Trophoblast cell (in vitro differentiated cells and primary cell): ENCODE measurements around the gene GALNT18.
A peak's percentile ranks its signal among the peaks of the same experiment; 100 is the strongest.

Experiments
- DNase-seq, 2 donors: peaks; one replicate each; pipeline ENCODE4 v3.0.0-alpha.2; 2016
- H2AFZ ChIP-seq: 2 replicates; pipeline ENCODE4 v1.6.1; 2013; ENCODE audit warnings: low read length, moderate library complexity, mild to moderate bottlenecking; ENCODE audit not compliant: insufficient read depth, poor library complexity
- H2AK5ac ChIP-seq: 2 replicates; pipeline ENCODE4 v1.6.1; 2013; ENCODE audit warnings: mild to moderate bottlenecking, low read length
- H2BK120ac ChIP-seq: 2 replicates; pipeline ENCODE4 v1.6.1; 2013; ENCODE audit warnings: low read length, mild to moderate bottlenecking, moderate library complexity; ENCODE audit not compliant: insufficient read depth, poor library complexity
- H2BK12ac ChIP-seq: 2 replicates; pipeline ENCODE4 v1.6.1; 2013; ENCODE audit warnings: mild to moderate bottlenecking, low read length, moderate library complexity
- H2BK5ac ChIP-seq: 2 replicates; pipeline ENCODE4 v1.6.1; 2013; ENCODE audit warnings: low read length, low read depth, moderate library complexity, mild to moderate bottlenecking; ENCODE audit not compliant: poor library complexity
- H3K14ac ChIP-seq: 2 replicates; pipeline ENCODE4 v1.6.1; 2013; ENCODE audit warnings: mild to moderate bottlenecking, low read length
- H3K18ac ChIP-seq: 2 replicates; pipeline ENCODE4 v1.6.1; 2013; ENCODE audit warnings: mild to moderate bottlenecking, low read length
- H3K23ac ChIP-seq: 2 replicates; pipeline ENCODE4 v1.6.1; 2013; ENCODE audit warnings: low read length
- H3K27ac ChIP-seq: 2 replicates; pipeline ENCODE4 v1.5.1; 2013; ENCODE audit warnings: low read depth, mild to moderate bottlenecking, inconsistent platforms, low read length, moderate library complexity
- H3K27me3 ChIP-seq: 2 replicates; pipeline ENCODE4 v1.6.1; 2013; ENCODE audit warnings: inconsistent platforms, mild to moderate bottlenecking, low read length, moderate library complexity; ENCODE audit not compliant: insufficient read depth
- H3K36me3 ChIP-seq, 2 experiments: 1 replicate in 1 of 2; 2 replicates in 1 of 2; pipeline ENCODE4 v1.6.1; 2013; ENCODE audit warnings: low read length in 2 of 2, mild to moderate bottlenecking in 2 of 2, moderate library complexity in 1 of 2; ENCODE audit not compliant: insufficient read depth in 2 of 2, control insufficient read depth in 1 of 2
- H3K4ac ChIP-seq: 2 replicates; pipeline ENCODE4 v1.6.1; 2013; ENCODE audit warnings: low read depth, mild to moderate bottlenecking, low read length, moderate library complexity
- H3K4me1 ChIP-seq, 2 experiments: 1 replicate in 1 of 2; 2 replicates in 1 of 2; pipeline ENCODE4 v1.6.1; 2013; ENCODE audit warnings: low read length in 2 of 2, mild to moderate bottlenecking in 2 of 2, moderate library complexity in 1 of 2; ENCODE audit not compliant: insufficient read depth in 2 of 2, control insufficient read depth in 1 of 2
- H3K4me2 ChIP-seq: 2 replicates; pipeline ENCODE4 v1.6.1; 2013; ENCODE audit warnings: inconsistent platforms, mild to moderate bottlenecking, low read length, moderate library complexity
- H3K4me3 ChIP-seq: 2 replicates; pipeline ENCODE4 v1.5.1; 2013; ENCODE audit warnings: mild to moderate bottlenecking, low read depth, low read length, inconsistent platforms
- H3K79me1 ChIP-seq: one replicate; pipeline ENCODE4 v1.6.1; 2013; ENCODE audit warnings: low read length
- H3K79me2 ChIP-seq: 2 replicates; pipeline ENCODE4 v1.6.1; 2013; ENCODE audit warnings: low read length, mild to moderate bottlenecking; ENCODE audit not compliant: control insufficient read depth, insufficient read depth, poor library complexity
- H3K9ac ChIP-seq: 2 replicates; pipeline ENCODE4 v1.6.1; 2013; ENCODE audit warnings: mild to moderate bottlenecking, low read length
- H3K9me3 ChIP-seq: 2 replicates; pipeline ENCODE4 v1.6.1; 2013; ENCODE audit warnings: low read depth, mild to moderate bottlenecking, control low read depth, inconsistent platforms, low read length; ENCODE audit not compliant: insufficient read depth
- H4K12ac ChIP-seq: 2 replicates; pipeline ENCODE4 v1.6.1; 2013; ENCODE audit warnings: low read depth, mild to moderate bottlenecking, low read length, moderate library complexity
- H4K8ac ChIP-seq: 2 replicates; pipeline ENCODE4 v1.6.1; 2013; ENCODE audit warnings: low read depth, mild to moderate bottlenecking, low read length, moderate library complexity
- H4K91ac ChIP-seq: one replicate; pipeline ENCODE4 v1.6.1; 2013; ENCODE audit warnings: low read depth, mild to moderate bottlenecking, low read length, moderate library complexity
- WGBS: extraction: QIAGEN DNeasy Blood & Tissue Kit; methylation state at CpG from one replicate; pipeline ENCODE4 v1.1.7; 2013; ENCODE audit warnings: missing lambda C conversion rate; ENCODE audit not compliant: insufficient read length, insufficient coverage; ENCODE audit errors: extremely low coverage; 5-methylcytosine and 5-hydroxymethylcytosine counted together

The GALNT18 gene

DNA sequence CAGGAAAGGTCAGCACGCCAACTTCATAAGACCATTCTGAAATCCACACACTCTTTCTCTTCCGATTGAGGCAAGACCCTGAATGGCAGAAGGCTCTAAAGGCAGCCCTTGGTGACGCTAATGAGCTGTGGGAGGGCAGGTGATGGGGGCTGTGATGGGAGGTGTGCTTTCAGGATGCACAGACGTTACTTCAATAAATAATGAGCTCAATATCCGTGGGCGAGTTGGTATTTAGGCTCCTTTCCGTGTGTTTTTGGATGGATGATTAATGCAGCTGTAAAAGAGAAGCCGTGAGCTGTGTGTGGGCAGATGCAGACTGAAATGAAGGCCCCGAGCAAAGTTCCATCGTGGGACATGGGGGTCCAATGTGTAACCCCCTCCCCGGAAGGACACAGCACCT, 138.2 kb downstream of the GALNT18 start:
- Histone ChIP-seq H3K23ac (no peak overlapping the region), H4K12ac (no peak overlapping the region), H2BK120ac (no peak overlapping the region), H3K4ac (no peak overlapping the region), H4K91ac (no peak overlapping the region), H2BK12ac (no peak overlapping the region), H4K8ac (no peak overlapping the region), H3K4me1 (peaks cover 3% of the 10 kb centered on the region in 2 experiments), H3K36me3 (no peaks in the 10 kb centered on the region), H2BK5ac (no peak overlapping the region), H3K79me1 (no peaks in the 10 kb centered on the region), H3K14ac (no peak overlapping the region), H3K9me3 (no peaks in the 10 kb centered on the region), H3K4me3 (no peak overlapping the region), H3K18ac (no peak overlapping the region), H3K27ac (no peak overlapping the region), H3K79me2 (no peaks in the 10 kb centered on the region), H2AFZ (no peak overlapping the region), H3K9ac (no peak overlapping the region), H2AK5ac (no peak overlapping the region), H3K27me3 (no peaks in the 10 kb centered on the region), H3K4me2 (no peak overlapping the region)
- whole genome bisulfite sequencing = no CpG with 5 or more reads among the region's 11 CpGs
- no peak for DNase-seq

DNA sequence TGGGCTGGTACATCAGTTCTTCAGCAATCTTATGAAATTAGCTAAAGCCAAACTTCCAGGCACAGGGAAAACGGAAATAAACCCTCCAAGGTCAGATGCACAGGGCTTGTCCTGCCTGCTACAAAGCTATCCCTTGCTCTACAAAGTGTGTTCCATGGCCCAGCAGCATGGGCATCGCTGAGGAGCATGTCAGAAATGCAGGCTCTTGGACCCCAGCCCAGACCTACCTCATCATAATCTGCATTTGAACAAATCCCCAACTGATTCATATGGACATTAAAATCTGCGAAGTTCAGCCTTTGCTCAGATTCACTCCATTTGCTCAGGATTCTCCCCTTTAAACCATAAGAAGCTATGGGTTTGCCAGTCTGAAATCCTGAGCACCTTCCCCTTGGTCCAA, 139.1 kb downstream of the GALNT18 start:
- no peak overlapping the region for H4K8ac ChIP-seq
- H3K4me3 ChIP-seq = no peak overlapping the region
- WGBS = no CpG with 5 or more reads among the region's 3 CpGs
- H2AK5ac ChIP-seq = no peak overlapping the region
- no peak overlapping the region for H3K4ac ChIP-seq
- H2BK5ac ChIP-seq = no peak overlapping the region
- no peak overlapping the region for H3K9ac ChIP-seq
- no peak overlapping the region for H2AFZ ChIP-seq
- no peak overlapping the region for H3K18ac ChIP-seq
- no peak overlapping the region for H4K91ac ChIP-seq
- no peaks in the 10 kb centered on the region for H3K27me3 ChIP-seq
- H3K79me2 ChIP-seq = no peaks in the 10 kb centered on the region
- no peak overlapping the region for H3K23ac ChIP-seq
- H4K12ac ChIP-seq = no peak overlapping the region
- no peak overlapping the region for H3K4me2 ChIP-seq
- no peak overlapping the region for H3K14ac ChIP-seq
- no peaks in the 10 kb centered on the region for H3K36me3 ChIP-seq
- H3K4me1 ChIP-seq = peaks cover 6 to 7% of the 10 kb centered on the region in 2 experiments
- H2BK12ac ChIP-seq = no peak overlapping the region
- no peaks in the 10 kb centered on the region for H3K9me3 ChIP-seq
- peaks cover 2% of the 10 kb centered on the region for H3K79me1 ChIP-seq
- no peak overlapping the region for H3K27ac ChIP-seq
- no peak overlapping the region for H2BK120ac ChIP-seq
- no peak for DNase-seq

DNA sequence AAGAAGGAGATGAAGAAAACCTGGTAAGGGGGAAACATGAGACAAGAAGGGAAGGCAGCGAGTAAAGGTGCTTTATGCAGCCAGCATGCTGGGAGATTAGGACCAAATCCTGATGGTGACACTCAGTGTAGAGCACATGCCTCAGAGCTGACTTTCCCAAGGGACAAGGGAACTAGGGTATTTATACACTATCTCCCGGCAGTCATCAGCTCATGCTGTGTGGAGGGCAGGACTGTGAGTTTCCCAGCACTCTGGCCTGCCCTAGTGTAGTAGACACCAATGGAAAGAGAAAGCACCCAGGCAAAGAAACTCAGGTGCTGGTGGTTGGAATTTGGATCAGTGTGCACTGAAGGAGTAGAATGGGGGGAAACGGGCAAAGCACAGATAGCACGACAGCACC, 140.4 kb downstream of the GALNT18 start:
- Histone ChIP-seq H3K23ac (no peak overlapping the region), H3K4ac (no peak overlapping the region), H4K8ac (no peak overlapping the region), H3K79me2 (no peaks in the 10 kb centered on the region), H3K4me3 (no peak overlapping the region), H3K4me2 (no peak overlapping the region), H3K18ac (no peak overlapping the region), H3K9ac (no peak overlapping the region), H3K4me1 (peaks cover 7 to 9% of the 10 kb centered on the region in 2 experiments), H3K27me3 (no peaks in the 10 kb centered on the region), H4K91ac (no peak overlapping the region), H2AFZ (no peak overlapping the region), H3K27ac (no peak overlapping the region), H3K36me3 (no peaks in the 10 kb centered on the region), H4K12ac (no peak overlapping the region), H3K79me1 (peaks cover 2% of the 10 kb centered on the region), H2BK5ac (no peak overlapping the region), H2AK5ac (no peak overlapping the region), H3K9me3 (no peaks in the 10 kb centered on the region), H2BK120ac (no peak overlapping the region), H3K14ac (no peak overlapping the region), H2BK12ac (no peak overlapping the region)
- DNase-seq = no peak
- no CpG with 5 or more reads among the region's 4 CpGs for WGBS

DNA sequence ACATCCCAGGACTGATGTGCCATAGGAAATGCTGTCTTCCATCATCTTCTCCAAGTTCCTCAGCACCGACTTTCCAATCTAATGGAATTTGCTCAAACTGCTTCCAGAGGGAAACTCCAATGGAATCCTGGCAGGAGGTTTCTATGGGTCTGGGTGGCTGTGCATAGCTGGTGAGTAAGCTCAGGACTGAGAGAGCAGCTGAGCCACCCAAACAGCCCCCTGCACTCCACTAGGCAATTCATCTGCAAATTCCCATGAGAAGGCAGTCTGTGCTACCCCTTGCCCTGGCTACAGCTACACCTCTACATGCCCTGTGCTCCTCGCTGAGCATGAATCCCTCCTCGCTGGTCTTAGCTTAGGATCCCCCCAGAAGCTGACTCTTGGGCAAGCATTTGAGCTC, 140.8 kb downstream of the GALNT18 start:
- no peaks in the 10 kb centered on the region for H3K79me2 ChIP-seq
- H3K9me3 ChIP-seq = no peaks in the 10 kb centered on the region
- H3K14ac ChIP-seq = no peak overlapping the region
- H4K12ac ChIP-seq = no peak overlapping the region
- no peak overlapping the region for H2BK12ac ChIP-seq
- H3K4me3 ChIP-seq = no peak overlapping the region
- no peak overlapping the region for H3K9ac ChIP-seq
- no peak overlapping the region for H3K23ac ChIP-seq
- H3K18ac ChIP-seq = no peak overlapping the region
- H3K27ac ChIP-seq = no peak overlapping the region
- H2AFZ ChIP-seq = no peak overlapping the region
- no peak overlapping the region for H2BK120ac ChIP-seq
- H3K36me3 ChIP-seq = no peaks in the 10 kb centered on the region
- no peak overlapping the region for H3K4me2 ChIP-seq
- peaks cover 7 to 9% of the 10 kb centered on the region in 2 experiments for H3K4me1 ChIP-seq
- H4K91ac ChIP-seq = no peak overlapping the region
- no peak overlapping the region for H4K8ac ChIP-seq
- H3K4ac ChIP-seq = no peak overlapping the region
- no peaks in the 10 kb centered on the region for H3K27me3 ChIP-seq
- WGBS = no CpG with 5 or more reads among the region's 3 CpGs
- no peak overlapping the region for H2BK5ac ChIP-seq
- H2AK5ac ChIP-seq = no peak overlapping the region
- peak in 1 of 2 donors; percentile 20 for DNase-seq
- peaks cover 2% of the 10 kb centered on the region for H3K79me1 ChIP-seq
